Stimulated activated memory B cell treated with anti-CD40 and anti-IgM and Interleukin-4, amounts not matched to agents 10 μg/mL and 1 μg/mL and 100 μg/mL, for 72 hours (primary cell): Measurements from ENCODE around the gene TUBB.
"Not testable (repeated sequence)": the region's sequence is repeated elsewhere in the genome, so short reads cannot be mapped to it uniquely, and the experiment has no call there.

ENCODE experiments used
- ATAC-seq: fragments of 150-1000 bp; cut with Tn5 transposase; 2 replicates; pipeline ENCODE4 v1.10.0; 2021
- H3K27ac Mint-ChIP-seq: one replicate; pipeline ENCODE4 v1.8.0; 2022; ENCODE audit warnings: mild to moderate bottlenecking, mixed read lengths
- H3K27me3 Mint-ChIP-seq: one replicate; pipeline ENCODE4 v1.8.0; 2022; ENCODE audit warnings: mixed read lengths
- H3K36me3 Mint-ChIP-seq: one replicate; pipeline ENCODE4 v1.8.0; 2022; ENCODE audit warnings: mixed read lengths
- H3K4me1 Mint-ChIP-seq: one replicate; pipeline ENCODE4 v1.8.0; 2022; ENCODE audit warnings: mixed read lengths
- H3K4me3 Mint-ChIP-seq: one replicate; pipeline ENCODE4 v1.8.0; 2022; ENCODE audit warnings: mild to moderate bottlenecking, moderate library complexity, mixed read lengths
- H3K9me3 Mint-ChIP-seq: one replicate; pipeline ENCODE4 v1.8.0; 2022; ENCODE audit warnings: mixed read lengths

The TUBB gene

DNA sequence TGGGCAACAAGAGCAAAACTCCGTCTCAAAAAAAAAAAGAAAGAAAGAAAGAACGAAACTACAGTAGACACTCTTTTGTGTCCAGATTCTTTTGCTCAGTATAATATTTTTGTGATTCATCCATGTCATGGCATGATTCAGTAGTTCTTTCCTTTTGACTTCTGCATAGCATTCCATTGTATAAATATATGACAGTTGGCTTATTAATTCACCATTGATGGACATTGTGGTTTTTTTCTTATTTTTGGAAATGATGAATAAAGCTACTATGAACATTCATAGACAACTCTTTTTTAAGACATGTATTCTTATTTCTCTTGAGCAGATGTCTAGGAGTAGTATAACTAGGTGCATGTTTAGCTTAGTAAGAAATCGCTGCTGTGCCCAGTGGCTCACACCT is 34.5 kb downstream of the TUBB start:
- H3K9me3 Mint-ChIP-seq, result no peaks in the 10 kb centered on the region
- H3K4me1 Mint-ChIP-seq, result peaks cover 31% of the 10 kb centered on the region
- no peaks in the 10 kb centered on the region for H3K27me3 Mint-ChIP-seq
- ATAC-seq, result no peak
- no peaks in the 10 kb centered on the region for H3K36me3 Mint-ChIP-seq
- no peak overlapping the region for H3K27ac Mint-ChIP-seq
- H3K4me3 Mint-ChIP-seq, result no peak overlapping the region

DNA sequence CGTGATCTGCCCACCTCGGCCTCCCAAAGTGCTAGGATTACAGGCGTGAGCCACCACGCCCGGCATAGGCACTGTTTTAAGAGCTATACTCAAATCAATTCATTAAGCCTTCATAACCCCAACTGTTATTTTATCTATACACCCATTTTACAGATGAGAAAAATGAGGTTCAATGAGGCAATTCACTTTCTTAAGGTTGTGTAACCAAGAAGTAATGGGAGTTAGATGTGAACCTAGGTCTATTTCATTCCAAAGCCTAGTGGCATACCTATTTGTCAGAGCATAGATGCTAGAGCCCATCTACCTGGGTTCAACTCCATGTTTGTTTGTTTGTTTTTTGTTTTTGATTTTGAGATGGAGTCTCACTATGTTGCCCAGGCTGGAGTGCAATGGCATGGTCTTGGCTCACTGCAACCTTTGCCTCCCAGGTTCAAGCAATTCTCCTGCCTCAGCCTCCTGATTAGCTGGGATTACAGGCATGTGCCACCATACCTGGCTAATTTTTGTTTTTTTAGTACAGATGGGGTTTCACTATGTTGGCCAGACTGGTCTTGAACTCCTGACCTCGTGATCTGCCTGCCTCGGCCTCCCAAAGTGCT is 36.4 kb downstream of the TUBB start:
- not testable (repeated sequence) for H3K27me3 Mint-ChIP-seq, H3K27ac Mint-ChIP-seq, ATAC-seq, H3K4me3 Mint-ChIP-seq, H3K9me3 Mint-ChIP-seq, H3K36me3 Mint-ChIP-seq
- H3K4me1 Mint-ChIP-seq, result peaks cover 40% of the 10 kb centered on the region

DNA sequence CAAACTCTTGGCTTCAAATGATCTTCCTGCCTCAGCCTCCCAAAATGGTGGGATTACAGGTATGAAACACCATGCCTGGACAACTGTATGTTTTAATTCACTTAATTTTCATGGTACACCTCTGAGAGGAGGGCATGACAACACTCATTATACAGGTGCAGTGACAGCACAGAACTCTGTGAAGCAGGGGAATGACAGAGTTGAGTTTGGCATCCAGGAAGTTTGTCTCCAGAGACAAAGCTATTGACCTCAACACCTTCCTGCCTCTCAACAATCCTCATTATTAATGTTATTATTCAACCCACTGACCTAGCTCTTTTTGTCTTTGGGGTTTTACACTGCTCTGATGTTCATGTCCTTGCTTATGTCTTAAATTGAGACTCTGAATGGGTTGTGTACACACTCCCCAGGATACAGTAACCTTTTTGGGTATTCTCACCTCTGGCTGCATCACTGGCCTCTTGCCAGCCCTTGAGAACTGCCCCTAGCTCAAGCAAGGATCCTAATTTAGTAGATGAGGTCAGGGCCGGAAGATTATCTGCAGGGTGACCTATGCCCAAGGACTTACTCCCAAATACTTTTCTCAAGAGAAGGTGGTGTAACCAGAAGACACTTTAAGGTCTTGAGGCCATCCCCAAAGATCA is 37.2 kb downstream of the TUBB start:
- H3K36me3 Mint-ChIP-seq, result no peaks in the 10 kb centered on the region
- no peak overlapping the region for H3K4me3 Mint-ChIP-seq
- peak overlapping the region; percentile 73 for H3K27ac Mint-ChIP-seq
- H3K27me3 Mint-ChIP-seq, result no peaks in the 10 kb centered on the region
- H3K9me3 Mint-ChIP-seq, result no peaks in the 10 kb centered on the region
- H3K4me1 Mint-ChIP-seq, result peaks cover 36% of the 10 kb centered on the region
- no peak for ATAC-seq

DNA sequence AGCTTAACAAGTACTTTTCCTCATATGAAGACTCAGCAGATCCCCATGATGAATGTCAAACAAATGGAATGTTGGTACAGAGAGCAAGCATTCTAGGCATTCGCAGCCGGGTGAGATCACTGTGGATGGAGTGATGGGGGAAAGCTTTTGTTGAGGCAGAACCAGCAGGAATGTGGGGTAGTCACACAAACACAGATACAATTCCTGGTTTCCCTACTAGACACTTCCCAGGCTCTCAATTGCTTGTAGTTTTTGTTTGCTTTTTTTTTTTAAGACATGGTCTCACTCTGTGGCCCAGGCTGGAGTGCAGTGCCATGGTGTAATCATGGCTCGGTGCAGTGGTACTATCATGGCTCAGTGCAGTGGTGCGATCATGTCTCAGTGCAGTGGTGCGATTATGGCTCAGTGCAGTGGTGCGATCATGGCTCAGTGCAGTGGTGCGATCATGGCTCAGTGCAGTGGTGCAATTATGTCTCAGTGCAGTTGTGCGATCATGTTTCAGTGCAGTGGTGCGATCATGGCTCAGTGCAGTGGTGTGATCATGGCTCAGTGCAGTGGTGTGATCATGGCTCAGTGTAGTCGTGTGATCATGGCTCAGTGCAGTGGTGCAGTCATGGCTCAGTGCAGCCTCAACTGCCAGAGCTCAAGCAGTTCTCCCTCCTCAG is 39.6 kb downstream of the TUBB start:
- H3K4me1 Mint-ChIP-seq, result peaks cover 45% of the 10 kb centered on the region
- ATAC-seq, result no peak
- H3K4me3 Mint-ChIP-seq, result no peak overlapping the region
- peaks cover 14% of the 10 kb centered on the region for H3K27me3 Mint-ChIP-seq
- H3K9me3 Mint-ChIP-seq, result no peaks in the 10 kb centered on the region
- H3K36me3 Mint-ChIP-seq, result no peaks in the 10 kb centered on the region
- peak overlapping the region; percentile 83 for H3K27ac Mint-ChIP-seq

DNA sequence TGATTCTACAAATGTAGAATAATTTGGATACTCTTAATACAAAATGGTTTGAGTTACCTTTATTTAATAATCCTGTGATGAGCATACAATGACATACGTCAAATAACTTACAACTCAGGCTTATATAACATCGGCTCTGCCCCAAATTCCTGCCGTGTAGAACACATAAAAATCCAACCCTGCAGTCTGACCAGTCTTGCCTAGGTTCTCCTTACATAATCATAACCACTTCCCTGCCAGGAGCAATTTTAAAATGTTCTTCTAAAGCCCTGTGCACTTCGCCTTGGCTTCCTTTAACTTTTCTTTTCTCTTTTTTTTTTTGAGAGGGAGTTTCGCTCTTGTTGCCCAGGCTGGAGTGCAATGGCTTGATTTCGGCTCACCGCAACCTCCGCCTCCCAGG is 40.4 kb downstream of the TUBB start:
- H3K36me3 Mint-ChIP-seq, result no peaks in the 10 kb centered on the region
- H3K4me3 Mint-ChIP-seq, result no peak overlapping the region
- ATAC-seq, result no peak
- peaks cover 45% of the 10 kb centered on the region for H3K4me1 Mint-ChIP-seq
- peaks cover 15% of the 10 kb centered on the region for H3K27me3 Mint-ChIP-seq
- H3K9me3 Mint-ChIP-seq, result no peaks in the 10 kb centered on the region
- H3K27ac Mint-ChIP-seq, result peak overlapping the region; percentile 83

DNA sequence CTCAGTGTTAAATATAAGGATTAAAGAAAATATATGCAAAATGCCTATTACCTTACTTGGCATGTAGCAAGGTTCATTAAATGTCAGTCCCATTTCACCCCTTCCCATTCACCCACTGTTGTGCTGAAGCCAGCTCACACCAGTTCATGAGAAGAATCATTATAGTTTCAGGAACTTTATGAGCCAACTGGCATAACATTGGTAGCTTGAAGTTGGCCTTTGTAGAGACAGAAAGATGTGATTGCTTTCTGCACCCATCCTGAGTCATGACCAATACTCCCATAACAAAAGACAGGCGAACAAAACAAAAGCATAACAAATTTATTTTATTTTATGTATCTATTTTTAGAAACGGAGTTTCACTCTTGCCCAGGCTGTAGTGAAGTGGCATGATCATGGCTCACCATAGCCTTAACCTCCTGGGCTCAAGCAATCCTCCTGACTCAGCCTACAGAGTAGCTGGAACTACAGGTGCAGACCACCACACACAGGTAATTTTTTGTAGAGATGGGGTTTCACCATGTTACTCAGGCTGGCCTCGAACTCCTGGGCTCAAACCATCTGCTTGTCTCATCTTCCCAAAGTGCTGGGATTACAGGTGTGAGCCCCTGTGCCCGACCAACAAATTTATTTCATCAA is 41.8 kb downstream of the TUBB start:
- Mint-ChIP-seq H3K27ac (no peak overlapping the region), H3K9me3 (no peaks in the 10 kb centered on the region), H3K4me1 (peaks cover 52% of the 10 kb centered on the region), H3K4me3 (no peak overlapping the region), H3K36me3 (no peaks in the 10 kb centered on the region), H3K27me3 (peaks cover 15% of the 10 kb centered on the region)
- no peak for ATAC-seq

DNA sequence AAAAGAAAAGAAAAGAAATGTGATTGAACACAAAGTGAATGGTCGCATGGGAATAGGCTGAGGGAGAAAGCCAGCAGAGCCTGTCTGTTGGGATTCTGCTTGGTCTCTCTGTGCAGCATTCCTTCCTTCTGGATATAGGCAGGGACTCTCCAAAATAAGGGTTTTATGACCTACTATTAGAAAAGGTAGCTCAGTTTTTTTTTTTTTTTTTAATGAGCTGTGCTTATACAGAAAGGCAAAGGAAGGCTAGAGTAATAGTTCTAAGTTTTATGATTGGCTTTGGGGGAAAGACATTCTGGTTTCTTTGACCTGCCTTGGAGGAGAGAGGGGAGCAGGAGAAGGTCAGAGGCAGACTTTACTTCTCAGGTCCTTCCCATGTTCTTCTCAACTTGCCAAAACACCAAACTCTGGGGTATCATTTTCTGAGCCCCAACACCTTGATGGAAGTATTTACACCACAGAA is 43.0 kb downstream of the TUBB start:
- no peaks in the 10 kb centered on the region for H3K9me3 Mint-ChIP-seq
- no peak overlapping the region for H3K4me3 Mint-ChIP-seq
- ATAC-seq, result no peak
- H3K27ac Mint-ChIP-seq, result peak overlapping the region; percentile 19
- peaks cover 15% of the 10 kb centered on the region for H3K27me3 Mint-ChIP-seq
- H3K4me1 Mint-ChIP-seq, result peaks cover 55% of the 10 kb centered on the region
- H3K36me3 Mint-ChIP-seq, result no peaks in the 10 kb centered on the region

DNA sequence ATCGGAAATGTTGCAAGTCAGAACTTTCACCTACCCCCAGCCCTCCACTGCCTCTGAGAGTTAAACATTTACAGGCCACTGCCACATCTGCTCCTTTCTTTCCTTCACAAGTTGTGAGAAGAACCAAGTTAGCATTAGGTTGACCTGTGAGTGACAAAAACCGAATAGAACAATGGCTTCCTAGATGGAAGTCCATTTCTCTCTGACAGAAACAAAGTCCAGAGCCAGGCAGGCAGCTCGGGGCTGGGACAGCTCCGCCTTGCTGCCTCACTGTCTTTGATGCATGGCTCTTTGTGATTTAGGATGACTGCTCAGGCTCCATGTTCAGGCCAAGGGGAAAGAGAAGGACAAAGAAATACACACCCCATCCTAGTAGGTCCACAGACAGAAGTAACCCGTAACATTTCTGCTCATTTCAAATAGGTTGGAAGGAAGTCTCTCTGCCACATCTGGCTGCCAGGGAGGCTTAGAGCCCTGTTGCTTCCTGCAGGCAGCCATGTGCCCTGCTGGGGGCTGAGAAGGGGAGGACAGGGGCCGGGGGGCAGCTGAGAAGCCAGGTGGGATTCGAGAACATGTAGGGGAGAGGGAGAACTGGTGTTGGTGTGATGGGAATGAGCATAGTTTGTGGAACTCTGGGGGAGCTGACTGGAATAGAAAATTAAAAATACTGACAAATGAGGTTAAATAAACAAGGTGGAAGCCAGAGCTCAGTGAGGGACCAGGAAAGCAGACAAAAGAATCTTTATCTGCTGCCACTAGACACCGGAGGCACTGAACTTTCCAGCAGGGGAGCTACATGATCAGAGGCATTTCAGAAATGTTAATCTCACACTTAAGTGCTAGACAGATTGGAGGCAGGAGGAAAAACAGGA is 43.7 kb downstream of the TUBB start:
- no peaks in the 10 kb centered on the region for H3K36me3 Mint-ChIP-seq
- peak overlapping the region; percentile 19 for H3K27ac Mint-ChIP-seq
- no peaks in the 10 kb centered on the region for H3K9me3 Mint-ChIP-seq
- no peak overlapping the region for H3K4me3 Mint-ChIP-seq
- H3K4me1 Mint-ChIP-seq, result peaks cover 55% of the 10 kb centered on the region
- no peak for ATAC-seq
- peaks cover 15% of the 10 kb centered on the region for H3K27me3 Mint-ChIP-seq

DNA sequence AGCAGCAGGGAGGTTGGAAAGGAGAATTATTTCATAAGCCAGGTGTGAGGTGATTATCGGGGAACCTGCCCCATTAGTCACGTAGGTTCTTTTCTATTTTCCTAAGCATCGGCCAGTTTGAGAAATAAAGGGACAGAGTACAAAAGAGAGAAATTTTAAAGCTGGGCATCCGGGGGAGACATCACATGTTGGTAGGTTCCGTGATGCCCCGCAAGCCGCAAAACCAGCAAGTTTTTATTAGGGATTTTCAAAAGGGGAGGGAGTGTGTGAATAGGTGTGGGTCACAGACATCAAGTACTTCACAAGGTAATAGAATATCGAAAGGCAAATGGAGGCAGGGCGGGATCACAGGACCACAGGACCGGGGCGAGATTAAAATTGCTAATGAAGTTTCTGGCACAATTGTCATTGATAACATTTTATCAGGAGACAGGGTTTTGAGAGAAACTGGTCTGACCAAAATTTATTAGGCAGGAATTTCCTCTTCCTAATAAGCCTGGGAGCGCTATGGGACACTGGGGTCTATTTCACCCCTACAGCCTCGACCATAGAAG is 44.4 kb downstream of the TUBB start:
- H3K9me3 Mint-ChIP-seq, H3K4me3 Mint-ChIP-seq, ATAC-seq, H3K36me3 Mint-ChIP-seq: not testable (repeated sequence)
- Mint-ChIP-seq H3K27me3 (peaks cover 15% of the 10 kb centered on the region), H3K4me1 (peaks cover 55% of the 10 kb centered on the region), H3K27ac (peak overlapping the region; percentile 19)

DNA sequence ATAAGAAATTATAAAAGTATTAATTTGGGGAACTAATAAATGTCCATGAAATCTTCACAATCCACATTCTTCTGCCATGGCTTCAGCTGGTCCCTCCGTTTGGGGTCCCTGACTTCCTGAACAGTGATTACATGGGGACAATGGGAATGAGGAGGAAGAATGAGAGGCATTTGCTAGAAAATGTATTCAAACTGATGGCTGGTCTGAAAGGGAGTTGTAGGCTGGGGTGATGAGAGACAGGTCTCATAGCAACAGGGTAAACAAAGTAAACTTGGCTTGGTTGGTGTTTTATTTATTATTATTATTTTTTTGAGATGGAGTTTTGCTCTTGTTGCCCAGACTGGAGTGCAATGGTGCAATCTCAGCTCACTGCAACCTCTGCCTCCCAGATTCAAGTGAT is 45.3 kb downstream of the TUBB start:
- Mint-ChIP-seq H3K27me3 (peaks cover 15% of the 10 kb centered on the region), H3K4me1 (peaks cover 58% of the 10 kb centered on the region)
- H3K9me3 Mint-ChIP-seq, H3K4me3 Mint-ChIP-seq, ATAC-seq, H3K27ac Mint-ChIP-seq, H3K36me3 Mint-ChIP-seq: not testable (repeated sequence)

DNA sequence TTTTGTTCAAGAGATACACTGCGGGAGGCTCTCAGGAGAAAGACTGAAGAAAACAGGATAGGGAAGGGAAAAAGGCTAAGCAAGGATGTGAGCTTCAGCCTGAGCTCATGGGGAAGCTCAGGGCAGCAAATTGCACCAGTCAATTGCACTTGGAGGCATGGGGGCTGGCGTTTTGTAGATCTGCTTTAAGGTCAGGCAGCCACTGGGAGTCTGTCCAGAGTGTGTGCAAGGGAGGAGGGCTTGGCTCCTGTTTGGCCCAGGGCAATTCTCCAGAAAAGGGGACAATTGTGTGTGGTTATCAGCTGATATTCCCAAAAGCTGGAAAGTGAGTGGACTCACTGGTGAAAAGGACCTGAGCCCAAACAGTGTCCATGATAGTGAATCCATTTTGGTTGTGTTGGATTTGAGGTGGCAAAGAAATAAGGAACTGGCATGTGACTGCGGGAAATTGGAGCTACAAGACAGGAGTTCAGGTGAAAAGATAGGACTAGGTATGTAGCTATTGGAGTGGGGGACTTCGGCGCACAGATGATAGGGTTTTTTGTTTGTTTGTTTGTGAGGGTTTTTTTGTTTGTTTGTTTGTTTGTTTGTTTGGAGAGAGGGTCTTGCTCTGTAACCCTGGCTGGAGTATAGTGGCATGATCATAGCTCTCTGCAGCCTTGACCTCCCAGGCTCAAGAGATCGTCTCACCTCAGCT is 46.5 kb downstream of the TUBB start:
- Mint-ChIP-seq H3K27ac (peak overlapping the region; percentile 63), H3K27me3 (peaks cover 15% of the 10 kb centered on the region), H3K36me3 (no peaks in the 10 kb centered on the region), H3K4me1 (peaks cover 54% of the 10 kb centered on the region), H3K4me3 (no peak overlapping the region), H3K9me3 (no peaks in the 10 kb centered on the region)
- ATAC-seq, result no peak

DNA sequence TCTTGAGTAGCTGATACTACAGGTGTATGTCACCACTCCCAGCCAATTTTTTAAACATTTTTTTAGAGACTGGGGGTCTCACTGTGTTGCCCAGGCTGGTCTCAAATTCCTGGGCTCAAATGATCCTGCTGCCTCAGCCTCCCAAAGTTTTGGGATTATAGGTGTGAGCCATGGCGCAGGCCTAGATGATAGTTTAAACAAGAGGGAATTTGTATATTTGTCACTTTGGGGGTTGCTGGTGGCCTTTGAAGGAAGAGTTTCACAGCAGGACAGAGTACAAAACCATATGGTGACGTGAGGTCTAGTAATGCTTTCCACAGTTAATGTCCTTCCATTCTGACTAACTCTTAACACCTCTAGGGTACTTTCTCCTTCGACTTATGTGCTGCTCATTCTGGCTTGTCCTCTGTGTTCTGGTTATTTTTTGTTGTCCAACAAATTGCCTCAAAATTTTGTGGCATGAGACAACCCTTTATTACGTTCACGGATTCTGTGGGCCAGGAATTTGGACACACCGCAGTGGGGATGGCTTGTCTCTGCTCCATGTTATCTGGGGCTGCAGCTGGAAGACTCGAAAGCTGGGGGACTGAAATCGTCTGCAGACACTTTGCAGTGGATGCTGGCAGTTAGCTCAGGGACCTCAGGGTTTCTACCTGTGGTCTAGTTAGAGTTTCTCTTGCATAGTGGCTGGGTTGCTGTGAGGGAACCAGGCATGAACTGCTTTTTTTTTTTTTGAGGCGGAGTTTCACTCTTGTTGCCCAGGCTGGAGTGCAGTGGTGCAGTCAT is 47.2 kb downstream of the TUBB start:
- peak overlapping the region; percentile 63 for H3K27ac Mint-ChIP-seq
- ATAC-seq, result peak; percentile 85

DNA sequence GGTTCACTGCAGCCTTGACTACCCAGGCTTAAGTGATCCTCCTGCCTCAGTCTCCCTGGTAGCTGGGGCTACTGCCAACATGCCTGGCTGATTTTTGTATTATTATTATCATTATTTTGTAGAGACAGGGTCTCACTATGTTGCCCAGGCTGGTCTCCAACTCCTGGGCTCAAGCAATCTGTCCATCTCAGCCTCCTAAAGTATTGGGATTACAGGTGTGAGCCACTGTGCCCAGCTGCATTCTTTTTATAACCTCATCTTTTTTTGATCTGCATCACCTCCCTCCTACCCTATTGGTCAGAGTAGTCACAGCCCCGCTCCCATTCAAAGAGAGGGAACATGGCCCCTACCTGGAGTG is 47.8 kb downstream of the TUBB start:
- H3K9me3 Mint-ChIP-seq, result no peaks in the 10 kb centered on the region

More for the DNA sequence above, 47.2 kb downstream of the TUBB start:
- Mint-ChIP-seq H3K9me3 (no peaks in the 10 kb centered on the region), H3K4me3 (no peak overlapping the region), H3K36me3 (no peaks in the 10 kb centered on the region), H3K4me1 (peaks cover 54% of the 10 kb centered on the region), H3K27me3 (peaks cover 15% of the 10 kb centered on the region)

More for the DNA sequence above, 47.8 kb downstream of the TUBB start:
- H3K4me3 Mint-ChIP-seq, result no peak overlapping the region
- peak overlapping the region; percentile 63 for H3K27ac Mint-ChIP-seq
- no peaks in the 10 kb centered on the region for H3K36me3 Mint-ChIP-seq
- ATAC-seq, result no peak
- H3K27me3 Mint-ChIP-seq, result peaks cover 16% of the 10 kb centered on the region
- peaks cover 54% of the 10 kb centered on the region for H3K4me1 Mint-ChIP-seq
